HG02943 (cell line): ENCODE data around the gene GFER.
"Not testable (repeated sequence)": the region's sequence is repeated elsewhere in the genome, so short reads cannot be mapped to it uniquely, and the experiment has no call there.

ENCODE experiments used
- ATAC-seq: cut with Tn5 transposase; IDR thresholded peaks from one replicate; pipeline ENCODE4 v1.9.1; 2021; ENCODE audit warnings: mild to moderate bottlenecking, low read depth, moderate library complexity; ENCODE audit not compliant: unreplicated experiment

The GFER gene

DNA sequence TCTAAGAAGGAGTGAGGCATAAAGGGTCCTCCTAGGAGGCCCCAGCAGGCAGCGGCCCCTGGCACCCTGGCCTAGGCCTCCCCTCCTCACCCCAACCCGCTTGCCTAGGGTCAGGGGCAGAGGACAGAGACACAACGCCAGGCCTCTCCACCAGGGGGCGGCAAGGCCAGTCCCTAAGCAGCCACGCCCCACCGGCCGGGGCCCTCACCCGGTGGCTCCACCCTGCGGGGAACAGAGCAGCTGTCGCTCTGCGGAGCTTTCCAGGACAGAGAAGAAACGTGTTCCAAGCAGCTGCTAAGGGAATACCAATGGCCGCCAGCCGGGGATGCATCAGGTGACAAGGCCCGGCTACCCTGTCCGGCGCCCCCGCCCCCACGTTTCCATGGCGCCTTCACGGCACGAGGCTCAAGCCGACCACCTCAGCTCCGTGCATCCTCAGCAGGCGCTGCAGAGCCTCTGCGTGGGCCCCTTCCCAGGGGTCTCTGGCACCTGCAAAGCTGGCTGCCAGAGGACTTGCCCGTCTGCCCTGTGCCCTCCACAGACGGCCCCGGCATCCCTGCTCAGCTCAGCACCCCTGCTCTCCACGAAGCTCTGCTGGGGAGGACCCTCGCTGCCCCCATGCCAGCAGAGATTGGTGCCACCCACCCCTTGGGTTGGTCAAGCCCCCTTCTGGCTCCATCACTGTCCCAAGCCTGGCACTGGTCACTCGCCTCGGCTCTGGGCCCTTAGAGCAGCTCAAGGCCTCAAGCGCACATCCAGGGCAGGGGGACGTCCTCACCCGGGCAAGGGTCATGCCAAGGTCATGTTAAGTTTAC, 20.0 kb downstream of the GFER start:
- ATAC-seq: peak; percentile 54

DNA sequence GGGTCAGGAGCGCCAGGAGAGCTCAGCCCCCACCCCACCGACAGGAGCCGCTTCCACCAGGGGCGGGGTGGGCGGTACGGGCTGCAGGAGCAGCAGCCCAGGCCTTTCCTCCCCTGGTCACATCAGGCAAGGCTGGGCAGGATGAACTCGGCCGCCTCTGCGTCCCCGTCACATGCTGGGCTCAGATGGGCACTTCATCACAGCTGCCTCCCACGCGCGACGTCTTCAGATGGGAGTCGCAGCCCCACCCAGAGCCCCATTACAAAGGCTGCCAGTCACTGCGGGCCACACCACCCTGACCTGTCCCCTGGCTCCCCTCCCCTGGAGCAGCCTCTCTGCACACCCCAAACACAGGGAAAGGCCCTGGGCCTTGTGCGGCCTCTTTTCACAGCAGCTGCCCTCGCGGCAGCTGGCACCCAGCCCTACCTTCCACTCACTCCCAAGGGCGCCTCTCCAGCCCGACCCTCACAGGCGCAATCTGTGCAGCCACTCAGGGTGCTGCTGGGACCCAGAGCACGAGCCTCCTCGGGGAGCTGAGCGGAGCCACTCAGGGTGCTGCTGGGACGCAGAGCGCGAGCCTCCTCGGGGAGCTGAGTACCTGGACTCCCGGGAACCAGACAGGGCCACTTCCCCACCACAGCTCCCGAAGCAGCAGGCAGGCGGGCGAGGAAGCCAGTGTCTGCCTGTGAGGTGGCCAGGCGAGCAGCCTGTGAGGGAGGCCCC, 21.0 kb downstream of the GFER start:
- no peak for ATAC-seq

DNA sequence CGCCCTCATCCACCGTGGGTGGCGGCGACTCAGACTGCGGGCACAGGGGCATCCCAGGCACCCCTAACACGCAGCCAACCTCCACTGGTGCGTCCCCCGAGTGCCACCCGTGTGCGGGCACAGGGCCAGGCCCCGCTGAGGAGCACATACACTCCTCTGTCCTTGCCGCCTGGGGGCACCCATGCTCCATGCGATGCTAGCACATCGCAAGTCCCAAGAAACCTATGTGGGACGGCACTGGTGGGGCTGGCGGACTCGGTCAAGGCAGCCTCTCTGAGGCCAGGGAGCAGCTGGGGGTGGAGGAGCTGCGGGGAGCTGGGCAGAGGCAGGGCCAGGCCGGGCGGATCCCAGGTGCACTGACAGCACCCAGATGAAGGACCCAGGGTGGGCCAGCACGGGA, 21.7 kb downstream of the GFER start:
- no peak for ATAC-seq

DNA sequence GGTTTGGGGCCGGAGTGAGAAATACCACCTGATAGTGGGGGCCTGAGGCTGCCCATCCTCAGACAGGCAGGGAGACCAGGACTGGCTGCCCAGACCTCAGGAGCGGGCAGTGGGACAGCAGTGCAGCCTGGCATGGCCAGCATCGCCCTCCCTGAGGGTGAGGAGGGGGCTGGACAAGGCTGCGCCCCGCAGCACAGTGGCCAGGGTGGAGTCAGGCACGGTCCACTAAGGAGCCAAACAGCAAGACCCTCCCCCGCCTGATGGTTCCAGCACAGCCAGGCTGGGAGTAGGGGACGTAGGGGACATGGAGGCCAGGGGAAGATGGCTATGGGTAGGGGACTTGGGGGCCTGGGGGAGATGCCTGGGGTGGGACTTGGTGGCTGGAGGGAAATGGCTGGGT, 22.3 kb downstream of the GFER start:
- ATAC-seq: no peak

DNA sequence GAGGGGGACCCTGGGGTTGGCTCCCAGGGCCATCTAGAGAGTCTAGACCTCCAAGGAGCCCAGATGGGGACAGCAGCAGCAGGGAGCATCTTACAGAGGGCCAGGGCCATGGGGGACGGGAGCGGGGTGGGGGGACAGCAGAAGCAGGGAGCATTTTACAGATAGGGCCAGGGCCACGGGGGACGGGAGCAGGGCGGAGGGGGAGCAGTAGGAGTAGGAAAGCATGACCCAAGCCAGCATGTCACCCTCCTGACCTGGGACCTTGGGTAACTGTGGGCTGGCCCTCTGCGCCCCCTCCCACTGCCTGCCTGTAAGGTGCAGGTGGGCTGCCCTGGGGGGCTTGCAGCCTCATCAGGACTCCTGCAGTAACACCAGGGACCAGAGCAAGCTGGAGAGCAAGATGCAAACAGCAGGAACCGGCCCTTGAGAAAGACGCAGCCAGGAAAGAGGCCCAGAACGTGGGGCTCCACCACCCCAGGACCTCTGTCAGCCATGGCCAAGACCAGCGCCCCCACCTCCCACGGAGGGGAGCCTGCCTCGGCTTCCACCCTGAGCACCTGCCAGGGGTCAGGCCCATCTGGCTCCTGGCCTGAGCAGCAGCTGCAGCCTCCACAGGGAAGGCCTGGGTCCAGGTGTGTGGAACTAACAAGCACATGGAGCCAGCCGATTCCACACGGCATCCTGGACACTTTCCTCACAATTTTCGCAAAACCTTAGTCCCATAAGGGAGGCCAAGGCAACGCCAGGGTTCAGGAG, 23.3 kb downstream of the GFER start:
- ATAC-seq: no peak

DNA sequence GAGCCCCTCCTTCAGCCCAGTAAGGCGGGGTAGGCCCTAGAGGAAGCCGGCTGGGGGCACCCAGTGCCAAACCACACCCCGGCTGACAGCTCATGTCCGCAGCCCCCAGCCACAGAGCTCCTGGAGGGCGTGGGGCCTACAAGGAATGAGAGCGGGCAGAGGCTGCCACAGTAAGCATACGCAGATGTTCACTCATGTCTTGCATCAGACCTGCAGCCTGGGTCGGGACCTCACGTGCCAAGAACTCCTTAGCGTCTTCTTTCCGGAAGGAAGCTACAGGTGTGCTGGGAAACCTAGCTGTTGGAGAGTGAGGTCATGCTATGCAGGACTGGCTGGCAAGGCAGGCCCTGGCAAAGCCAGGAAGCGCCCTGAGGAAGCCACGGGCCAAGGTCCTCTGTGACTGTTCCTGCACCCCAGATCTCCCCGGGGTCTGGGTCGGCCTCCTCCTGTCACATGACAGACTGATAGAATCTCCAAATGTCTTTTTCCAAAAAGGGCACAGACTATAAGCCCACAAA, 24.1 kb downstream of the GFER start:
- ATAC-seq: no peak

DNA sequence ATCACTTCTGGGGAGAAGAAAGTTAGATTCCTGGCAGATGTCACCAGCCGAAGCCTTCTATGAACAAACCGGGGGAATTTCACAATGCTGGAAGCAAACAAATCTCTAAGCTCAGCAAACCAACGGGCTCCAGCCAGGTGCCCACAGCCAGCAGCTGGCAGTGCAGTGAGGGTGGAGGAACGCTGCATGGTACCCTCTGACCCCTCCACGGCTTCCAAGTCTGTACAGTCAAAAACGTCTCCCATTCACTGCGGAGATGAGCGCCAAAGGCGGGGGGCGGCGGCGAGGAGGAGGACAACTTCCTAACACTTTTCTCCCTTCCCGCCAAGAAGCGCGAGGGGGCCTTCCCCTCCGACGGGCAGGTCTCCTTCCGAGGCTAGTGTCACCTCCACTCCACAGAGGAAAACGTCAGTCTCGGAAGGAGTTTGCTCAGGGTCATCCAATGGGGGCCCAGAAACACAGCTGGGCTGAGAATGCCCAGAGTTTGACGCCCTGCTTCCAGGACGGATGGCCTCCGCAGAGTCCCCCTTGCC, 24.7 kb downstream of the GFER start:
- peak; percentile 2 for ATAC-seq

DNA sequence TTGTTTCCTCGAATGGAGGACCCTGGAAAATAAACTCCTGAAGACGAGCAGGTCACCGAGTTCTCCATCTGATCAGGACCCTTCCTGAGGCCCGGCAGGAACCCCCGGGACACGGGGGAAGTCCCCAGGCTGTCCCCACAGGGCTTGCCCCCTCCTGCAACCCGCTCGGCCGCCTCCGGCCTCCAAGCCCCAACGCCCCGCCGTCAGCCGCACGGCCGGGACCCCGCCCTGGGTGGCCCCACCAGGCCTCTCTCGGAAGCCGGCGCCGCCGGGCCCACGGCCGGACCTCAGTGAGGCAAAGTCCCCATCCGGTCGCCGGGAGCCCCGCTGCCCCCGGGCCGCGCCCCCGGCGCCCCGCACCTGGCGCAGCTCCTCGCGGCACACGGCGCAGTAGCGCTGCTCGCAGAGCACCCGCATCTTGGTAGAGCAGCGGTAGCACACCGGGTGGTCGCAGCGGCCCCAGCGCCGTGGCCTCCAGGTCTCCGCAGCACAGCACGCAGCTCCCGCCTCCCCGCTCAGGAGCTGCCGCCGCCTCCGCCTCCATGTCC, 25.2 kb downstream of the GFER start:
- peak; percentile 32 for ATAC-seq

DNA sequence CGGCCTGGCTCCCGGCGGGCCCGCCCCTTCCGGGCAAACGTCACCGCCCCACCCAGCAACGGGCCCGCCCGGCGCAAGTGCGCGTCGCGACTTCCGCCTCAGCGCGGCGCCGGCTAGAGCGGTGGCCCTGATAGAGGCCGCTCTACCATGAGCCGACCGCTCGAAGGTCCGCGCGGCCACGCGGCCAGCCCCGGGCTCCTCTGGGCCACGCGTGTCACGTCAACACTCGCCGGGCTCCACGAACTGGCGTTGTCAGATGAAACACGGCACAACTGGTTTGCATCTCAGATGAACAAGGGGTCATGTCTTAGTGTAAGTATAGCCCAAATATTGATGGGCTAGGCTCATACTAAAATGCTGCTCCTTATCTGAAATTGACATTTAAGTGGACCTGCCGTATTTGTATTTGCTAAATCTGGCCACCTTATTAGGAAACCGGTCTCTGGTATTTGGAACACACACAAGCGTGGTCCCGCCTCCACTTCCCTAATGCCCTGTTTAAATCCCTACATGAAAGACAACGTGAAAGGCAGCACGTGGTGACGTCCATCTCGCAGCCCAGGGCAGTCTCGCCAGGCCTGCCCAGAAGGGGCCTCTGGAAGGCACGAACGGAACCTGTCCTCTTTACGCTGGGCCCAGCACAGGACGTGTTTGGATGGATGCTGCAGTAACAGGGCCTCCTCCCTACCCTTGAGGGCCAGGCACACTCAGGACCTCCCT, 26.0 kb downstream of the GFER start, which contains the start of gene ZNF598:
TSS of gene ZNF598 (minus strand) at position 31 of the 720 bp plus-strand sequence.
- ATAC-seq: peak; percentile 78

DNA sequence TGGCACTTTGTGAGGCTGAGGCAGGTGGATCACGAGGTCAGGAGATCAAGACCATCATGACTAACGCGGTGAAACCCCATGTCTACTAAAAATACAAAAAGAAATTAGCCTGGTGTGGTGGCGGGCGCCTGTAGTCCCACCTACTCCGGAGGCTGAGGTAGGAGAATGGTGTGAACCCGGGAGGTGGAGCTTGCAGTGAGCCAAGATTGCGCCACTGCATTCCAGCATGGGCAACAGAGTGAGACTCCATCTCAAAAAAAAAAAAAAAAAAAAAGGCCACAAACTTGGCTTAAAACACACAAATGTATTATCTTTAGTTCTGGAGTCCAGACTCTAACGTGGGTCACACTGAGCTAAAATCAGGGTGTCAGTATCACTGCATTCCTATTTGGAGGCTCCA, 27.7 kb downstream of the GFER start:
- not testable (repeated sequence) for ATAC-seq

DNA sequence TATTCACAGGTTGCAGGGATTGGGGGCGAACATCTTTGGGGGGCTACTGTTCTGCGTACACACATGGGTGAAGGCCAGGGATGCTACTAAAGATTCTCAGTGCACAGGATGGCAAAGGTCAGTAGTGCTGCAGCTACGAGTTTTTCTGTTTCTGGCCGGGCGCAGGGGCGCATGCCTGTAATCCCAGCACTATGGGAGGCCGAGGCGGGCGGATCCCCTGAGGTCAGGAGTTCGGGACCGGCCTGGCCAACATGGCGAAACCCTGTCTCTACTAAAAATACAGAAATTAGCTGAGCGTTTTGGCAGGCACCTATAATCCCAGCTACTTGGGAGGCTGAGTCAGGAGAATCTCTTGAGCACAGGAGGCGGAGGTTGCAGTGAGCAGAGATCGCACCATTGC, 29.5 kb downstream of the GFER start:
- ATAC-seq: no peak

DNA sequence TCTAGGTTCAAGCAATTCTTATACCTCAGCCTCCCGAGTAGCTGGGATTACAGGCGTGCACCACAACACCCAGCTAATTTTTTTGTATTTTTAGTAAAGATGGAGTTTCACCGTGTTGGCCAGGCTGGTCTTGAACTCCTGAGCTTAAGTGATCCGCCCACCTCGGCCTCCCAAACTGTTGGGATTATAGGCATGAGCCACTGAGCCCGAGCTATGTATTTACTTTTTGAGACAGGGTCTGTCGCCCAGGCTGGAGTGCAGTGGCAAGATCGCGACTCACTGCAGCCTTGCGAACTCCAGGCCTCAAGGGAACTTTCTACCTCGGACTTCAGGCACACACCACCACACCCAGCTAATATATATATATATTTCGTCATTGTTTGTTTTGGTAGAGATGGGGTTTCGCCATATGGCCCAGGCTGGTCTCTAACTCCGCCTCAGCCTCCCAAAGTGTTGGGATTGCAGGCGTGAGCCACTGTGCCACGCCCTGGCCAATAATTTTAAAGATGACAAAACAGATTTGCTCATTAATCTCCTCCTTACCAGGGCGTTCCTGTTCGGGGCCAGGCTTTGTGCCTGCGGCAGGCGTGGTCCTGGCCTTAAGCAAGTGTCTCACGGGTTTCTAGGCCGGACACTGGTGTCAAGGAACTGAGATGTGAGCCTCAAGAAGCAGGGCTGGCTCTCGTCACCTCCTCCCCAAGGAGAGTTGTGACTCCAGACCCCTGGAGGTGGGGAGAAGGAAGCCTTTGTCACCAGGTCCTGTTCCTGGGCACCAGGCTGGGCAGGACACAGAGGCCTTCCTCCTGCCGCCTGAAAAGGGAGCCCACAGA, 31.3 kb downstream of the GFER start:
- ATAC-seq: no peak

DNA sequence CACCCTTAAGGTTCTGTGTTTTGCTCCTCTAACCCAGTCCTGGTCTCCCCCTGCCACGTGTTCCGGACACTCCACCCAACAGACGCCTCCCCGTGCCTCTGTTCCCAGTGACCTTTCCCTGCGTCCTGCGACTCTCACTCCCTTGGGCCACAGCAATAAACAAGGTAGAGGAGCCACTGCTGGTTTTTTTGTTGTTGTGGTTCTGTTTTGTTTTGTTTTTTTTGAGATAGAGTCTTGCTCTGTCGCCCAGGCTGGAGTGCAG, 31.9 kb downstream of the GFER start:
- no peak for ATAC-seq

DNA sequence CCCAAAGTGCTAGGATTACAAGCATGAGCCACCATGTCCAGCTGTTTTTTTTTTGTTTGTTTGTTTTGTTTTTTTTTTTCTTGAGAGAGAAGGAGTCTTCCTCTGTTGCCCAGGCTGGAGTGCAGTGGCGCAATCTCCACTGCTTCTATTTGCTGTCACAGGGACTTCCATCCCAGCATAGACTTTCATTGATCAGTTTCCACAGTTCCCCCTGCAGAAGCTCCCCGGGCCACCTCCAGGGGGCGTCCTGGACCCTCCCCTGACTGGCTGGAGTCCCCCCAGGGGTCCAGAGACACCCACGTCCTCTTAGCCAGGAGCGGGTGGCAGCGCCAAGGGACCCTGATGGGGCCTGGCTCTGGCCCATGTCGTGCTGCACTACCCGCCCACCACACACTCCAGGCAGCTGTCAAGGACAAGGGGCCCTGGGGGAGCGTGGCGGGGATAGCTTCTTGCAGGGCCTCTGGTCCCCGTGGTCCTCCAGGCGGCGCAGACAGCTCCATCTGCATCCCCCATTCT, 32.5 kb downstream of the GFER start:
- ATAC-seq: no peak

DNA sequence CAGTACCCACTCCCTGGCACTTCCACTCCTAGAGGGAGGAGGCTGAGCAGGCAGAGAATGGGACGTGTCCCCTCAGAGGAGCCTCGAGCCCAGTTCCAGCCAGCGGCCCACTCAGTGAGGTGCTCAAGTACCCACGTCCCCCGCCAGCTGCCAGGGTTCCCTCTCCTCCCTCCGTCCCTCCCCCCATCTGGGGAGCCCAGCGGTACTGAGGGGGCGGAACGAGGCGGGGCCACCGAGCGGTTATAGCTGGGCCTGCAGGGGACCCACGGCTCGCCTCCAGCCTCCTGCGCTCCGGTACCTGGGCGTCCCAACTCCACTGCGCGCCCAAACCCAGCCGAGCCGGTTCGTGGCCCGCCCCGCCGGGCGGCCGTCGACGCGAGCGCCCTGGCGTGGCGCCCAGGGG, 35.5 kb downstream of the GFER start, which contains the start of gene NPW:
TSS of gene NPW (plus strand) at position 268 of the 403 bp plus-strand sequence.
- ATAC-seq: no peak

DNA sequence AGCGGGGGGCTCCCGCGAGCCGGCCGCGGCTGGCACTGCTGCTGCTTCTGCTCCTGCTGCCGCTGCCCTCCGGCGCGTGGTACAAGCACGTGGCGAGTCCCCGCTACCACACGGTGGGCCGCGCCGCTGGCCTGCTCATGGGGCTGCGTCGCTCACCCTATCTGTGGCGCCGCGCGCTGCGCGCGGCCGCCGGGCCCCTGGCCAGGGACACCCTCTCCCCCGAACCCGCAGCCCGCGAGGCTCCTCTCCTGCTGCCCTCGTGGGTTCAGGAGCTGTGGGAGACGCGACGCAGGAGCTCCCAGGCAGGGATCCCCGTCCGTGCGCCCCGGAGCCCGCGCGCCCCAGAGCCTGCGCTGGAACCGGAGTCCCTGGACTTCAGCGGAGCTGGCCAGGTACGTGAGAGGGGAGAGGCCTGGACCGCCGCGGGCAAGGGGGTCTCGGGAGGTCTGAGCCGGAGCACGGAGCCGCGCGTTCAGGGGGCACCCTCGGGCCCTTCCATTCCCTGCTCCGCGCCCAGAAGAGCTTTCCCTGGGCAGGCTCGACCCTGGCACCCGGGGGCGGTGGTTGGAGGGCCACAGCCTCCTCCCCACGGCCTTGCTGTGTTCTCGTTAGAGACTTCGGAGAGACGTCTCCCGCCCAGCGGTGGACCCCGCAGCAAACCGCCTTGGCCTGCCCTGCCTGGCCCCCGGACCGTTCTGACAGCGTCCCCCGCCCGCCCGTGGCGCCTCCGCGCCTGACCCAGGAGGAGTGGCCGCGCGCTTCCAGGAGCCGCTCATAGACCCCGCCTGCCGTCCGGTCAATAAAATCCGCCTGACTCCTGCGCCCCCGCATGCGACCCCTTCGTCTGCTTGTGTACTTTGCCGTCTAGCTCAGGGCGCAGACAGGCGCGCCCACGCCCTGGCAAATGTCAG, 36.2 kb downstream of the GFER start:
- ATAC-seq: no peak

DNA sequence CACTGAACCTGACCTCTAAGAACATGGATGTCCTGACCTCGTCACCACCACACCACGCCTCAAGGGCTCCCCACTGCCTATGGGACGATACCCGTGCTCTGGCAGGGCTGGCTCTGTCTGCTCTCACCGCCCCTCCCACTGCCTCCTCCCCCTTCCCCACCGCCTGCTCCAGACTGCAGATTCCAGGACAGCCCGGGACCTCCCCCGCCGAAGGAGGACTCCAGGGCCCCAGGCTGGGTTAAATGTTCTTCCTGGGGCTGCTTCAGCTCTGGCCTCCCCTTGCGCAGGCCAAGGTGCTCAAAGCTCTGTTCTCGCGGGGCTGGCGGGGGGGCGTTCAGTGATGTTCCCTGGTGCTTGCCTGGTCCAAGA, 38.7 kb downstream of the GFER start:
- ATAC-seq: no peak
